Keratinocyte (primary cell): ENCODE data around the gene ARL14EPL. TPM values are rescaled to one million over a fixed set of nuclear protein-coding genes. Genes with fewer than 3 reads are reported as not detected.

Experiments
- DNase-seq: peaks from one replicate; pipeline ENCODE4 v3.0.0-alpha.2; 2011; ENCODE audit warnings: low read depth, missing footprints, low spot score
- FAIRE-seq: peaks from 2 replicates; lab custom pipeline; 2011; peaks lifted over from hg19 to GRCh38; lab: Jason Lieb, UNC
- H2AFZ ChIP-seq: 2 replicates; pipeline ENCODE4 v1.6.0; 2012; ENCODE audit warnings: low read length, control low read depth, inconsistent platforms; ENCODE audit not compliant: control insufficient read depth
- H3K27ac ChIP-seq: 2 replicates; pipeline ENCODE4 v1.5.1; 2011; ENCODE audit warnings: low read length; ENCODE audit not compliant: control insufficient read depth, insufficient read depth
- H3K27me3 ChIP-seq: 3 replicates; pipeline ENCODE4 v1.6.0; 2011; ENCODE audit warnings: low read length; ENCODE audit not compliant: control insufficient read depth, insufficient read depth; ENCODE audit errors: extremely low read depth
- H3K36me3 ChIP-seq, 2 experiments: 2 replicates in 1 of 2; 3 replicates in 1 of 2; pipeline ENCODE4 v1.5.1; 2011; ENCODE audit warnings: low read length in 2 of 2, mild to moderate bottlenecking in 1 of 2; ENCODE audit not compliant: control insufficient read depth in 2 of 2, insufficient read depth in 2 of 2; ENCODE audit errors: extremely low read depth in 1 of 2
- H3K4me1 ChIP-seq: 3 replicates; pipeline ENCODE4 v1.5.1; 2011; ENCODE audit warnings: low read length; ENCODE audit not compliant: control insufficient read depth, insufficient read depth; ENCODE audit errors: extremely low read depth
- H3K4me2 ChIP-seq: 3 replicates; pipeline ENCODE4 v1.6.0; 2011; ENCODE audit warnings: low read depth, low read length; ENCODE audit not compliant: control insufficient read depth, insufficient read depth; ENCODE audit errors: extremely low read depth
- H3K4me3 ChIP-seq, 3 experiments: fragments of 200-600 bp in 1 of 3; sonication (generic) in 1 of 3; 2 replicates in 2 of 3; 3 replicates in 1 of 3; pipeline ENCODE4 v1.5.1; 2011 to 2016; ENCODE audit warnings: low read length in 3 of 3, mild to moderate bottlenecking in 3 of 3, control low read depth in 2 of 3, inconsistent platforms in 1 of 3, low read depth in 1 of 3, mixed read lengths in 1 of 3, mixed run types in 1 of 3, moderate library complexity in 1 of 3; ENCODE audit not compliant: control insufficient read depth in 2 of 3, insufficient read depth in 2 of 3; ENCODE audit errors: extremely low read depth in 1 of 3
- H3K79me2 ChIP-seq: 2 replicates; pipeline ENCODE4 v1.6.0; 2012; ENCODE audit warnings: low read length; ENCODE audit not compliant: control insufficient read depth, insufficient read depth
- H3K9ac ChIP-seq: 3 replicates; pipeline ENCODE4 v1.6.0; 2011; ENCODE audit warnings: low read length; ENCODE audit not compliant: control insufficient read depth, insufficient read depth; ENCODE audit errors: extremely low read depth
- H3K9me1 ChIP-seq: 3 replicates; pipeline ENCODE4 v1.6.0; 2011; ENCODE audit warnings: low read length; ENCODE audit not compliant: control insufficient read depth, insufficient read depth; ENCODE audit errors: extremely low read depth
- H3K9me3 ChIP-seq: 2 replicates; pipeline ENCODE4 v1.5.1; 2012; ENCODE audit warnings: low read depth, low read length; ENCODE audit not compliant: control insufficient read depth
- H4K20me1 ChIP-seq: 3 replicates; pipeline ENCODE4 v1.6.0; 2011; ENCODE audit warnings: low read length; ENCODE audit not compliant: control insufficient read depth, insufficient read depth; ENCODE audit errors: extremely low read depth
- EZH2 ChIP-seq: IDR thresholded peaks from one replicate; pipeline ENCODE4 v1.6.1; 2012; ENCODE audit warnings: inconsistent platforms, mild to moderate bottlenecking, low read length, moderate library complexity
- dilution Hi-C: fragments of 300-500 bp; cut with MboI; formaldehyde crosslinking; loops from one replicate; pipeline ENCODE4 v1.7.0; 2020; ENCODE audit warnings: low sequenced_read_pairs; ENCODE audit not compliant: extremely low pct_ligation_motif_present
- polyA plus RNA-seq, 5 experiments: library from polyadenylated mRNA; depleted of rRNA in 3 of 5; stranded (reverse) in 3 of 5; stranded (forward) in 1 of 5; unstranded in 1 of 5; fragments of >200 nt; gene quantifications; 1 replicate in 1 of 5; 2 replicates in 3 of 5; 3 replicates in 1 of 5; pipeline versions ENCODE4 v1.2.1 to v1.2.3, GENCODE V29; 2011 to 2012; ENCODE audit warnings: missing spikeins in 2 of 5, low read depth in 1 of 5, low replicate concordance in 1 of 5
- TF ChIP-seq, protein P1 (sequence below), 3 experiments: IDR thresholded peaks in 1 of 3; conservative IDR thresholded peaks in 1 of 3; optimal IDR thresholded peaks in 1 of 3; 2 replicates in 2 of 3; 3 replicates in 1 of 3; pipeline versions ENCODE3 to v1.5.1; 2011; ENCODE audit warnings: low read length in 3 of 3, mild to moderate bottlenecking in 3 of 3, moderate library complexity in 2 of 3, control low read depth in 1 of 3, inconsistent platforms in 1 of 3; ENCODE audit not compliant: insufficient read depth in 2 of 3; ENCODE audit errors: extremely low read depth in 1 of 3

ARL14EPL gene
- polyA plus RNA-seq, 1 donor (not counting 4 experiments of a cell fraction or from before 2014, with no cell fraction given), result not detected

DNA sequence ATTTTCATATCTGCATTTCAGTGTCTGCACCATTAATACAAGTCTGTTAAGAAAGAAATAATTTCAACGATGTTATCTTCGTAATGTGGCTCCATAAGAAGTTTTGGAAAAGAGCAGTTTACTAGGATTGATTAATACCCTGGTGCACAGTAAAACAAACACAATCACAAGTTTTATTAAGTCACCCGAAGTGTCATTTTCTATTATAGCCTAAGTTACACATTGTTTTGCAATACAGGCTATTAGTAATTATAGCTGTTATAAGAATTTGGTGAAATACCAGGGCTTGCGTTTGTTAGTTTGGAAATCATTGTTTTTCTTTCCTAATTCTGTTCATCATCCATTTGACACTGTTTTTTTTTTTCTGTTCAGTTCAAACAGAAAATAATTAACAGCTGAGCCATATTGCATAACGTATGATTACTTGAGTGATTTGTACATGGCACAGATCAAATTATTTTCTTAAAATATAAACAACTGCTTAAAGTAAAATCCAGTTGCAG lies 39.4 kb upstream of the ARL14EPL start:
- no peaks in the 10 kb centered on the region for H3K4me1 ChIP-seq
- TF ChIP-seq, protein P1, sequence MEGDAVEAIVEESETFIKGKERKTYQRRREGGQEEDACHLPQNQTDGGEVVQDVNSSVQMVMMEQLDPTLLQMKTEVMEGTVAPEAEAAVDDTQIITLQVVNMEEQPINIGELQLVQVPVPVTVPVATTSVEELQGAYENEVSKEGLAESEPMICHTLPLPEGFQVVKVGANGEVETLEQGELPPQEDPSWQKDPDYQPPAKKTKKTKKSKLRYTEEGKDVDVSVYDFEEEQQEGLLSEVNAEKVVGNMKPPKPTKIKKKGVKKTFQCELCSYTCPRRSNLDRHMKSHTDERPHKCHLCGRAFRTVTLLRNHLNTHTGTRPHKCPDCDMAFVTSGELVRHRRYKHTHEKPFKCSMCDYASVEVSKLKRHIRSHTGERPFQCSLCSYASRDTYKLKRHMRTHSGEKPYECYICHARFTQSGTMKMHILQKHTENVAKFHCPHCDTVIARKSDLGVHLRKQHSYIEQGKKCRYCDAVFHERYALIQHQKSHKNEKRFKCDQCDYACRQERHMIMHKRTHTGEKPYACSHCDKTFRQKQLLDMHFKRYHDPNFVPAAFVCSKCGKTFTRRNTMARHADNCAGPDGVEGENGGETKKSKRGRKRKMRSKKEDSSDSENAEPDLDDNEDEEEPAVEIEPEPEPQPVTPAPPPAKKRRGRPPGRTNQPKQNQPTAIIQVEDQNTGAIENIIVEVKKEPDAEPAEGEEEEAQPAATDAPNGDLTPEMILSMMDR (optimal IDR thresholded peaks at IDR 0.05 in 1 of 3, IDR thresholded peaks at IDR 0.05 in 1 of 3, conservative IDR thresholded peaks at IDR 0.05 in 1 of 3; ENCODE audit: extremely low read depth in 1 of 3, insufficient read depth in 2 of 3, low read length in 3 of 3), result no peak
- no peak for TF ChIP-seq EZH2
- H3K27me3 ChIP-seq, result peaks cover 3% of the 10 kb centered on the region
- no peak overlapping the region for H3K4me2 ChIP-seq
- H3K9me3 ChIP-seq, result no peaks in the 10 kb centered on the region
- H2AFZ ChIP-seq, result no peak overlapping the region
- no peaks in the 10 kb centered on the region for H4K20me1 ChIP-seq
- no peaks in the 10 kb centered on the region for H3K36me3 ChIP-seq
- no peaks in the 10 kb centered on the region for H3K9me1 ChIP-seq
- dilution Hi-C loops, result no loop called here
- H3K4me3 ChIP-seq, result no peak overlapping the region
- FAIRE-seq (no peak), DNase-seq (no peak)
- no peak overlapping the region for H3K27ac ChIP-seq
- no peak overlapping the region for H3K9ac ChIP-seq
- H3K79me2 ChIP-seq, result no peaks in the 10 kb centered on the region

DNA sequence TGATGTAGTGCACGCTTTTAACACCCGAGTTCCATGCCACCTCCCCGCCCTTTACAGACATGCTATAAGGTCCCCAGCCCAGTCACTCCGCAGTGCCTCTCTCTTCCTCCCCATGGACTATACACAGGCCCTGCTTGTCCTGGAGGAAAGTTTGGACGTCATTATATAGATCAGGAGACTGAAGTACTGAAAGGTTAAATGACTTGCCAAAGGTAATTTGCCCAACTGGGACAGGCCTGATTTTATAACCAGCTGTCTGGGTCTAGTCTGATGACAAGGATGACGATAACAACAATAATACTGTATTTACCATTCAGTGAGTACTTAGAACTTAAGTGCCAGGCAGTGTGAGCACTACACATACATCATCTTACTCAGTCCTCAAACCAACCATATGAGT lies 36.9 kb upstream of the ARL14EPL start:
- no peak for FAIRE-seq
- dilution Hi-C loops, result no loop called here
- H2AFZ ChIP-seq, result no peak overlapping the region

More for the DNA sequence above, 36.9 kb upstream of the ARL14EPL start:
- no peak for DNase-seq
- no peak overlapping the region for H3K4me3 ChIP-seq
- no peaks in the 10 kb centered on the region for H3K4me1 ChIP-seq
- H3K27ac ChIP-seq, result no peak overlapping the region
- no peaks in the 10 kb centered on the region for H3K9me3 ChIP-seq
- no peaks in the 10 kb centered on the region for H3K36me3 ChIP-seq
- TF ChIP-seq EZH2, result no peak
- TF ChIP-seq, protein P1 (optimal IDR thresholded peaks at IDR 0.05 in 1 of 3, IDR thresholded peaks at IDR 0.05 in 1 of 3, conservative IDR thresholded peaks at IDR 0.05 in 1 of 3; ENCODE audit: extremely low read depth in 1 of 3, insufficient read depth in 2 of 3, low read length in 3 of 3), result no peak
- peaks cover 3% of the 10 kb centered on the region for H3K27me3 ChIP-seq
- no peak overlapping the region for H3K9ac ChIP-seq
- H4K20me1 ChIP-seq, result no peaks in the 10 kb centered on the region
- H3K9me1 ChIP-seq, result no peaks in the 10 kb centered on the region
- no peaks in the 10 kb centered on the region for H3K79me2 ChIP-seq
- no peak overlapping the region for H3K4me2 ChIP-seq
